Measurements from ENCODE around the gene SKI.

- TF ChIP-seq, protein P1, sequence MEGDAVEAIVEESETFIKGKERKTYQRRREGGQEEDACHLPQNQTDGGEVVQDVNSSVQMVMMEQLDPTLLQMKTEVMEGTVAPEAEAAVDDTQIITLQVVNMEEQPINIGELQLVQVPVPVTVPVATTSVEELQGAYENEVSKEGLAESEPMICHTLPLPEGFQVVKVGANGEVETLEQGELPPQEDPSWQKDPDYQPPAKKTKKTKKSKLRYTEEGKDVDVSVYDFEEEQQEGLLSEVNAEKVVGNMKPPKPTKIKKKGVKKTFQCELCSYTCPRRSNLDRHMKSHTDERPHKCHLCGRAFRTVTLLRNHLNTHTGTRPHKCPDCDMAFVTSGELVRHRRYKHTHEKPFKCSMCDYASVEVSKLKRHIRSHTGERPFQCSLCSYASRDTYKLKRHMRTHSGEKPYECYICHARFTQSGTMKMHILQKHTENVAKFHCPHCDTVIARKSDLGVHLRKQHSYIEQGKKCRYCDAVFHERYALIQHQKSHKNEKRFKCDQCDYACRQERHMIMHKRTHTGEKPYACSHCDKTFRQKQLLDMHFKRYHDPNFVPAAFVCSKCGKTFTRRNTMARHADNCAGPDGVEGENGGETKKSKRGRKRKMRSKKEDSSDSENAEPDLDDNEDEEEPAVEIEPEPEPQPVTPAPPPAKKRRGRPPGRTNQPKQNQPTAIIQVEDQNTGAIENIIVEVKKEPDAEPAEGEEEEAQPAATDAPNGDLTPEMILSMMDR (conservative IDR thresholded peaks at IDR 0.05; ENCODE audit: low read length) = no peak
- TF ChIP-seq EZH2phosphoT487 (IDR thresholded peaks at IDR 0.05; ENCODE audit: borderline replicate concordance, low read depth, low read length) = no peak
Observed at GRCh38 chr1:2248127-2248826, 20.2 kb downstream of the SKI start.

Data from OCI-LY7 (cell line).